Measurements from ENCODE around the gene ATP5F1E.
"Not testable (repeated sequence)": the region's sequence is repeated elsewhere in the genome, so short reads cannot be mapped to it uniquely, and the experiment has no call there.

The ATP5F1E gene

DNA sequence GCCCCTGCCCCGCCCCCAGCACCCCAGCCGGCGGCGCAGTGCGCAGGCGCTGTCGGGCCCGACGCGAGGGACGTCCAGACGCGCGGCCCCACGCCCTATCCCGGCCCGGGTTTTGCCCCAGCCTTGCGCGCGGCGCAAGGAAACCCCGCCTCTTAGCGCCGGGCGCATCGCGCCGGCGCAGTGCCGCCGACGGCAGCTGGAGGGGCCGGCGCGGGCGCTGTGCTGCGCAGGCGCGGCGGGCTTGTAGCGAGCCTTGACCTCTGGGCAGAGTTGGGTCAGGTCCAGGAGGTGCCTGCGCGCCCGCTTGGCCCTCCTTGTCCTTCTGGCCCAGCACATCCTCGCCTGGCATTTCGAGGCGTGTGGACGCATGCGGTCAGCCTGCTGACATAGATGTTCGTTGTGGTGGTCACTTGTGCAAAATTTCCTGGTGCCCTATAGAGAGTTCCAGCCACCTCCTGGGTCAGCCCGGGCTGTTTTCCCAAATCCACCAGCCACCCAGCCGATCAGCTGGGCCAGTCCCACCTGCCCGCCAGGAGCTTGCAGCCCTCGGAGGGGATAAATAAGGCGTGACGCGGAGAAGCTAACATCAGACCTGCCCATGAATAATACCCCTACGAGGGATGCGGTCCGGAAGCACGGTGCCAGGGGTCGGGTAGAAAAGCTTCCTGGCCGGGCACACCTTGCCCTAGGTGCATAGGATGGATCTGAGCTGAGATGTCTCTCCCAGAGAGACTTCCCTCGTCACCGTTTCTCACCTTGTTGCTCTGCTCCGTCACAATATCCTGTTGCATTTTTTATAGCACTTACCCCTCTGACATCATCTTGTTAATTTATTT, 10.9 kb upstream of the ATP5F1E start:
- peak; percentile 83 to 93 (median 86) for DNase-seq

DNA sequence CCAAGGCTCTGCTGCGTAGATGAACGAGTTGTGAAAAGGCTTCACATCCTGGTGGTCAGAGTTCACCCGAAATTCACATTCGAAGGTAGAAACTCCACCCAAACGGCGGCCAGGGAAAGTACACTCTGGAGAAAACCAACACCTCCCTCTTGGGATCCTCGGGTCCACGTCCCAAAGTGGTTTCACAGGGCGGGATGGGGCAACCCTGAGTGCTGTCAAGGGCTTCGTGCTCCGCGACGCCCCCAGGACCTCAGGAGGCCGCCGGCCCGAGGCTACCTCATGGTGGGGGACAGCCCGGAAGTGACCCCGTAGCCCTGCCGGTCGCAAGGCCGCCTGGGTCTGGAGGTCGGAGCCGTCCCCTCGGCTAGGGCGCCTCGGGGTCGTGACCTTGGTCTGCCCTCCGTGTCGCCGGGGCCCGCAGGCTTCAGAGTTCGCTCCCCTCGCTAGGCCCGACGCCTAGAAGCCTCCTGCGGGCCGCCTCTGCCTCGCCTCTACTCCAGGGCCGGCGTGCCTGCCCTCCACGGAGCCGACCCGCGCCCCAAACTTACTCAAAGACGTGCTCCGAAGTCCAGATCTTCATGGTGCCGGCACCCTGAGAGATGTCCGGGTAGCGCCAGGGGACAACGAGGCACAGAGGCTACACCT, 10.1 kb upstream of the ATP5F1E start, which contains the start of gene PRELID3B:
PRELID3B (minus strand) TSS at position 636 of the 645 bp plus-strand sequence; CDS start at position 580, 56 bp downstream.
- peak in 1 of 4 experiments; percentile 44 for DNase-seq

DNA sequence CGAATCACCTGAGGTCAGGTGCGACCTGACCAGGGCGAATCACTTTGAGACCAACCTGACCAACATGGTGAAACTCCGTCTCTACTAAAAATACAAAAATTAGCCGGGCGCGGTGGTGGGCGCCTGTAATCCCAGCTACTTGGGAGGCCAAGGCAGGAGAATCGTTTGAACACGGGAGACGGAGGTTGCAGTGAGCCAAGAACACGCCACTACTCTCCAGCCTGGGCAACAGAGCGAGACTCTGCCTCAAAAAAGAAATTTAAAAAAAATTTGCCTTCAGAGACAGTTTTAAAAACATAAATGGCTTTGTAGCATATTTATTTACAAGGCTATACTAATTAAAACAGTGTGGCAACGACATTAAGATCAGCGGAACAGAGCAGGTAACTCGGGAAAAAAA, 9.4 kb upstream of the ATP5F1E start:
- DNase-seq, result not testable (repeated sequence)

DNA sequence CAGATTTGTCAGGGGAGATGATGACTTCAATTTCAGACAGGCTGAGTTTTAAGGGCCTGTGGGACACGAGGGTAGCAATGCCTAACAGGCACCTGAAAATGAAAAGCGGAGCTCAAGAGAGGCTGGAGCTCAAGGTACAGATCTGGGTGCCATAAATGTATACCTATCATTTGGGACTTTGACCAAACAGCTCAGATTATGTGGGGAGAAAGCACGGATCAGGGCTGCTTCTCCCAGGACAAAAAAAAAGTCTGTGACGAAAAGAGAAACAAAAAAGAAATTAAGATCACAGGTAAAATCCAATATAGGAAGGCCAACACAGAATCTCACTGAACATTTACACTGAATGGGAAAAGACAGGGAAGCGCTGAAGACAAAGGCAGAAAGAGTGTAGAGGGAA, 8.5 kb upstream of the ATP5F1E start:
- DNase-seq, result no peak

DNA sequence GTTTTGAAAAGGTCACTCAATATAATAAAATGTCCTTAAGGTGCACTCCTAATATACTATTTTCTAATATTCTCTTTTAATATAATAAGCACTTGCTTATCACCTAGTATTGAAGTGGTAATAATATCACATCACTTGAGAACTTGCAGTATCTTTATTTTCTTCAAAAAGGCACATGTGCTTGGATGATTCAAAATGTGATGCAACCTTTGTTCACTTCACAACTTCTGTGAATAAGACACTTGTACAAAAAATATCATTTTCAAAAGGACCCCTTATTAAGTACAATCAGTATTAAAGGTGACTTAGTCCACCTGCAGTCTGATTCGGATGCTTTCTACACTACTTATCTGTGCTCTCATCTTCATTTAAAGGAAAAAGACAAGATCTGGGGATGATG, 7.1 kb upstream of the ATP5F1E start:
- no peak for DNase-seq

DNA sequence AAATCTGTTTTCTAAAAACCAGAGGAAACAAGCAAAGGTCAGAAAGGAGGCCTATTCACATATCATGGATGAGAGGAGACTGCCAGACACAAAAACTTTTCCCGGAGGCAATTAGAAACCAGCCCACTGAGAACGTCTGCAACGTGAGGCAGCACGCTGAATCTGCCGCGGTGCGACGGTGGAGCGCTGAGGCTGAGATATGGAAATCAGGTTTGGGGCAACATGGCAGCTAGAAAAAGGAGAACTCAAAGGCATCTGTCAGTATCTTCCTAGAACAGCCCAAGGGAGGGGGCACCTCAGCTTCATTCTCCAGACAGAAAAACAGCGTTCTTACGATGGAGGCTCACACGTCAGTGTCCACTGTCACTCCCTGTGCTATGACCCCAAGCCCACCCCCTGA, 5.3 kb upstream of the ATP5F1E start:
- no peak for DNase-seq

DNA sequence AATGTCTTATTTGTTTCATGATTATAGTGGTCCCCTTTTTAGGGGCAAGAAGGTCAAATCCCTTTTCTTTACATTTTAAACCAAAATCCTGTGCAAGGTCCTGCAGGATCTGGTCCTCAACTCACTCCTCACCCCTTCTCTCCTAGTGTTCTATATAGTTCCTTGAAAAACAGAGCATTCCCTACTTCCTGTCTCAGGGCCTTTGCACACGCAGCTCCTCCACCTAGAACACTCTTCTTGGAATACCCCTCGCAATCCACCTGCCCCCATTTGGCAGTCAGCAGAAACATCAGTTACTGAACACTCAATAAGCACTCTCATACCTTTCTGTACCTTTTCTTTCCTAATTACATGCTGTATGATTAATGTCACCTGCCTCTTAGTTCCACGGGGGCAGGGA, 3.2 kb upstream of the ATP5F1E start:
- no peak for DNase-seq

DNA sequence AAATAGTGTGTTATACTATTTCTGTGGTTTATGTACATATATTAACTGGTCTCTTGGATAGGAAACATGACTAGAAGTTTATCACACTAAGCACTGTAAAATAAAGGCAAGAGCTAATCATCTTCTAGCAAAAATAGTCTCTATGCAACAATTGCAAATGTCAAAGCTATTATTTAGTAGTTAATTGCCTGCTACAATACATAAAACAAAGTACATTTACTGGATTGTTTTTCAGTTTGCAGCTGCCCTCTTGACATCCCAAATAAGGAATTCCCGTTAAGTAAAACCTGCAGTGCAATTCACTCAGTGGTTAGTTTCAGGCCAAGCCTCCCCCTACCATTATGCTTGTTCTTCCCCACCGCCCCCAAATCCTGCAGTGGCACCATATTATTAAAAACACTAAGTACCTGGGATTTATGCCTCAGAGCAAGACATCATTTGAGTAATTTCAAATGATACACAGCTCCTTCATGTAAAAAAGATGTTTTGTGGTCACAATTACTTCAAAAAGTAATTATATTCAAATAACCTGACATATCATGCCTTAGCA, 1.6 kb upstream of the ATP5F1E start:
- no peak for DNase-seq

DNA sequence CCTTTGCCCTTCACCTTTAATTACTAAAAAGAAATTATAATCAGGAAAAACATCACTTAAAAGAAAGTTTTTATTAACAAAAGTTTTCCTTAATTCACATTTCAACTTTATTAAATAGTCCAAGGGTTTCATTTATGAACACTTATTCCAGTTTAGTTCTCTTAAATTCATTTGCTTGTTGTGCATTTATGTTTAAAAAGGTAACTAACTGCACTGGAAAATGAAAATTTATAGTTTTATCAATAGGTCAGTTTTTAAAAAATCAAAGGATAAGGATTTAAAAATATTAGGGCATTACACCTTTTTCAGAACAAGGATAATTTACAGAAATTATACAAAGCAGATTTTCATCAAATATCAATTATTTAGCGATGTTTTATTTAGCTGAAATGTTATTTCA, 958 bp upstream of the ATP5F1E start:
- no peak for DNase-seq

DNA sequence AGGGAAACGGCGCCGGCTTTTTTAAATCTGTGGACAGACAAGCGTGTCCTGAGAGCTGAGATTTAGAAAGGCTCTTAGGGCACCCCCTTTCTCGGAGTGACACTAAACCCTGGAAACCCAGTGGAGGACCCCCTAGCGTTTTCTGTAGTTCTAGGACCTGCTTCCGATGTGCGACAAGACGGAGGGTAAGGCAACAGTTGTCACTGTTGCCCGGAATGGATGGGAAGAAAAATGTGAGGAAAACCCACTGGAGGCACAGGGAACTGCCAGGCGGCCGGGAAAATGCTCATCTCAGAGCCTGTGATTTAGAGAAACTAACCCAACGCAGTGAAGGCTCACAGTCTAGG, 551 bp upstream of the ATP5F1E start:
- no peak for DNase-seq

DNA sequence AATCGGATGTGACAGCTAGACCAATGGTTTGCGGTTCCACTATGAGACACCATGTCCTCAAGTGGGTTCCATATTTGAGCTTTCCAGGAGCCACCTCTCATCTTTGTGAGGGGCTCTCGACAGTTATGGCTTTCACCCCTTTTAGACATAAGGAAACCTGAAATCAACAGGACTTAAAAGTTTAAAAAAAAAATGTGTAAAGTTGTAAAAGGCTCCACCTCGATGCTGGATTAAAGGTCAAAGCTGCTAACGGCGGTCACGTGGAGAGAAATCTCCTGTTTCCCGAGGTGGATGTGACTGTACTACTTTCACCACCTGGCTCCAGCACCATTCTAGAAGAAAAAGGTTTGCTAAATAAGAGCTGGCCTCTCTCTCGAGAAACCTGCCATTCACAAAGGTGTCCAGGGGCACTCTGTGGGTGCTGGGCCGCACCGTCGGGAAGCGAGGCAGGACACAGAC, 542 bp downstream of the ATP5F1E start:
- no peak for DNase-seq

DNA sequence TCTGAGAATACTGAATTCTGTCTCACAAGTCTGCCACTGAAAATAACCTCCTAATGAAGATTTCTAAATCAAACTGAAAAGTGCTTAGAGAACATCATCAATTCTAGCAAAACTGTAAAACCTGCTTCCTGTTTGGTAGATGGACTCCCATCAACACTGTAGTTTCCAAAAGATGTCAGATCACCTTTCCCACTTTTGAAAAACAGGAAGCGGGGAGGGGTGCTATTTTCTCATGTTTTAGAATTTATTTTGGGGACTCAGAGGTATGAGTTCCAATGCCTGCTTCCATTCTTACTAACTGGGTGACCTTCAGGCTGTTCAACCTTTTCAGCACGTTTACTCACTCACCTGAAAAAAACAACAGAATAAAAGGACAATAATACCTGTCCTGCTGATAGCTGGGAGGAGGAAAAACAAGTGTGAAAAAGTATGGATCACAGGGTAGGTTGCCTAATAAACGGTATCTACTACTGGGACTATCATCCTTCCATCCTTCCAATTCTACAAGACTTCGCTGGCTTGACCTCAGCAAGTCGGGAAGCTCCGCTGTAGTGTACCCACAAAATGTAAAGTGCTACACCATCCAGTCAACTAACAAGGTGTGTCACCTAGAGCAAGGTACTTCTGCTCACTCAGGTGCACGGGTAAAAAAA, 1.1 kb downstream of the ATP5F1E start:
- no peak for DNase-seq

- DNase-seq, result no peak
Observed at GRCh38 chr20:59028812-59029211, 3.3 kb downstream of the ATP5F1E start.

- no peak for DNase-seq
Observed at GRCh38 chr20:59027741-59028320, 4.3 kb downstream of the ATP5F1E start.

DNA sequence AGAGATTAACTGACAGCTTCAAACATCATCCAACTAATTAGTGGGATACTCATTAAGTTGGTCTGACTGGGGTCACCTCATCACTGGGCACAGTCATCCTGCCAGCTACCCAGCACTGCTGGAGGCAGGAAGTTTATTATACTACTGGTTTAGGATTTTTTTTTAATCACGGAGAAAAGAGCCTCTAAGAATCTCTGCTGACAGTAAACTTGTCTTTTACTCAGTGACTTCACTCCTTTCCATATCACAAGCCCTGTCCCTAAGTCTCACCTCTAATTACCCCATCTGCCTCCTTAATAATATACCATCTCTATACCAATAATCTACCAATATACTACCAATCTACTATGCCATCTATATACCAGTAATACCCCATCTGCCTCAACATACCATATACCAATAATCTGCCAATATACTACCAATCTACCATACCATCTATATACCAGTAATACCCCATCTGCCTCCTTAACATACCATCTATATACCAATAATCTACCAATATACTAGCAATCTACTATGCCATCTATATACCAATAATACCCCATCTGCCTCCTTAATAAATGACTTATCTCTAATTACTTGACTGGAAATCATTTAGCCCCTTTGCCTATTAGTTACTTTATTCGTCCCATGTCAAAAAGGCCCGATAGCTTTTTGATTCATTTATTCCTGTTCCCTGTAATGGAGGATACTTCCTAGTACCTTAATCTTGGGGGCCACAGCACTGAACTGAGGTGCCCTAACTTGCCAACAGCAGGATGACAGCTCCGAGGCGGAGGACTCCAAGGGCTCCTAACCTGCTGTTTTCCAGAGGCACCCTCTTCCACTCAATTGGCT, 5.0 kb downstream of the ATP5F1E start:
- no peak for DNase-seq

GRCh38 chr20:59025511-59025910, 6.6 kb downstream of the ATP5F1E start:
- DNase-seq, result no peak

DNA sequence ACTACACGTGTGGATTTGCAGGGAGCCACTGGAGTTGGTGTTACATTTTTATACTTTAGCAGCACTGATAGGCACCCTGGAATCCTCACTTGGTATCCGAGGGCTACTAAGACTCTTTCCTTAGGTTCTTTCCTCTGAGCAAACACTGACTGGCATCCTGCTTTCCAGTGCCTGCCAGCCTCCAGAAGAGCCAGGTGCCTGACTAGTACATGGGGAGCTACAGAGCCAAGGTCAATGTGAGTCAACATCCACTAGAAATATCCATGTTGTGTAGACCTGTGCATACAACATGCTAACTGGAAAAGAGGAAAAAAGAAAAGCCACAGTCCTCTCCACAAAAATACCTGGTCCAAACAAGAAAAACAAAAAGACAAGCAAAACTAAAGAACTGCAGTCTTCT, 7.0 kb downstream of the ATP5F1E start:
- DNase-seq, result no peak

DNA sequence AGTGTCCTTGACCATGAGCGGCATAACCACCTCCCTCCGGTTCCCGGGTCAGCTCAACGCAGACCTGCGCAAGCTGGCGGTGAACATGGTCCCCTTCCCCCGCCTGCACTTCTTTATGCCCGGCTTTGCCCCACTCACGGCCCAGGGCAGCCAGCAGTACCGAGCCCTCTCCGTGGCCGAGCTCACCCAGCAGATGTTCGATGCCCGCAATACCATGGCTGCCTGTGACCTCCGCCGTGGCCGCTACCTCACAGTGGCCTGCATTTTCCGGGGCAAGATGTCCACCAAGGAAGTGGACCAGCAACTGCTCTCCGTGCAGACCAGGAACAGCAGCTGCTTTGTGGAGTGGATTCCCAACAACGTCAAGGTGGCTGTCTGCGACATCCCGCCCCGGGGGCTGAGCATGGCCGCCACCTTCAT, 8.0 kb downstream of the ATP5F1E start:
- no peak for DNase-seq

GRCh38 chr20:59023616-59024015, 8.5 kb downstream of the ATP5F1E start:
- no peak for DNase-seq

DNA sequence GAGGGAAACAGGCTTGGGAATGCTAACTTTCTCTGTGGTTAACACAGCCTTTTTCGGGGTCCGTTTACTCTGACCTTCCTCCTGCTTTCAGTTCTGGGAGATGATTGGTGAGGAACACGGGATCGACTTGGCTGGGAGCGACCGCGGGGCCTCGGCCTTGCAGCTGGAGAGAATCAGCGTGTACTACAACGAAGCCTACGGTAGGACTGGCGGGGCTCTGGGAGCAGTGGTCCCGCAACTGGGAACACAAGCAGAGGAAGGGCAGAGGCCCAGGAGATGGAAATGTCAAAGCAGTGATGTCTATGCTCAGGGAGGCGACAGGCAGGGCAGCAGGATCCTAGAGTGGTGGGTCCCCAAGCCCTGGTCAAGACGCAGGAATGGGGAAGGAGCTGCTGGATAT, 9.4 kb downstream of the ATP5F1E start:
- no peak for DNase-seq

- no peak for DNase-seq
Observed at GRCh38 chr20:59020938-59021551, 11.1 kb downstream of the ATP5F1E start.

DNA sequence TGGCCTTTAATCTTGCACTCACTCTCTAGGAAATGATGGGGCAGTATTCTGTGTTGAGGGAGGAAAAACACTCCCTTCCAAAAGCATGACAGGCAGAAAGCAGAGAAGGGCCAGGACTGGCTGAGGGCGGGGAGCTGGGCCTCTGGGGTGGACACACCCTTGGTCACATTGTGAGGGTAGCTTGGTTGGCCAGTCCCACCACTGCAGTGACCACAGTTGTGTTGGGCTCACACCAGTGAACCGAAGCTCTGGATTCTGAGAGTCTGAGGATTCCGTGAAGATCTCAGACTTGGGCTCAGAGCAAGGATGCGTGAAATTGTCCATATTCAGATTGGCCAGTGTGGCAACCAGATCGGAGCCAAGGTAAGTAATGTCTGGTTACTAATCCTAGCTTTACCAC, 12.9 kb downstream of the ATP5F1E start, which contains the start of gene TUBB1:
TUBB1 (plus strand) TSS at position 213 of the 400 bp plus-strand sequence; CDS start at position 307, 94 bp downstream.
- DNase-seq, result no peak

Data from activated naive CD4-positive, alpha-beta T cell (primary cell).